ENCODE data around the gene CDC42EP1. TPM values are rescaled to one million over a fixed set of nuclear protein-coding genes. Genes with fewer than 3 reads are reported as not detected.

CDC42EP1 gene
- total and polyA plus RNA-seq, 4 donors, result 4.8 to 41.3 (median 31.4) TPM

GRCh38 chr22:37564111-37564711, 3.9 kb downstream of the CDC42EP1 start:
- no peaks in the 10 kb centered on the region for H3K9me3 ChIP-seq (ENCODE audit: control insufficient read depth, insufficient read depth, low read length)
- H3K27ac ChIP-seq (ENCODE audit: low read depth, low read length), result peak overlapping the region; percentile 86
- H3K4me1 ChIP-seq (ENCODE audit: control insufficient read depth, insufficient read depth, low read length), result peaks cover 93% of the 10 kb centered on the region
- peaks cover 17% of the 10 kb centered on the region for H3K27me3 ChIP-seq (ENCODE audit: control insufficient read depth, insufficient read depth, low read length)
- no peak for DNase-seq (ENCODE audit: low read depth in 4 of 6, low spot score in 6 of 6)
- H3K4me3 ChIP-seq (ENCODE audit: low read depth, low read length), result no peak overlapping the region
- 52% methylated on average over 5 of the region's 7 CpGs for WGBS (ENCODE audit: insufficient coverage)
- peaks cover 43% of the 10 kb centered on the region for H3K36me3 ChIP-seq (ENCODE audit: control insufficient read depth, insufficient read depth, low read length)

GRCh38 chr22:37565830-37566229, 5.5 kb downstream of the CDC42EP1 start:
- 79% methylated on average over 17 of the region's 17 CpGs for WGBS (ENCODE audit: insufficient coverage)
- peaks cover 43% of the 10 kb centered on the region for H3K36me3 ChIP-seq (ENCODE audit: control insufficient read depth, insufficient read depth, low read length)
- H3K27me3 ChIP-seq (ENCODE audit: control insufficient read depth, insufficient read depth, low read length), result peaks cover 13% of the 10 kb centered on the region
- H3K27ac ChIP-seq (ENCODE audit: low read depth, low read length), result no peak overlapping the region
- H3K4me3 ChIP-seq (ENCODE audit: low read depth, low read length), result no peak overlapping the region
- no peak for DNase-seq (ENCODE audit: low read depth in 4 of 6, low spot score in 6 of 6)
- H3K4me1 ChIP-seq (ENCODE audit: control insufficient read depth, insufficient read depth, low read length), result peaks cover 86% of the 10 kb centered on the region
- H3K9me3 ChIP-seq (ENCODE audit: control insufficient read depth, insufficient read depth, low read length), result no peaks in the 10 kb centered on the region

- Histone ChIP-seq H3K27ac (ENCODE audit: low read depth, low read length) (no peak overlapping the region), H3K4me3 (ENCODE audit: low read depth, low read length) (no peak overlapping the region), H3K9me3 (ENCODE audit: control insufficient read depth, insufficient read depth, low read length) (no peaks in the 10 kb centered on the region), H3K27me3 (ENCODE audit: control insufficient read depth, insufficient read depth, low read length) (peaks cover 8% of the 10 kb centered on the region), H3K36me3 (ENCODE audit: control insufficient read depth, insufficient read depth, low read length) (peaks cover 43% of the 10 kb centered on the region), H3K4me1 (ENCODE audit: control insufficient read depth, insufficient read depth, low read length) (peaks cover 80% of the 10 kb centered on the region)
- DNase-seq (ENCODE audit: low read depth in 4 of 6, low spot score in 6 of 6), result no peak
- 80% methylated on average over 28 of the region's 28 CpGs for WGBS (ENCODE audit: insufficient coverage)
Observed at GRCh38 chr22:37566329-37566837, 6.1 kb downstream of the CDC42EP1 start.

- peak in 2 of 6 donors; percentile 85 to 92 for DNase-seq (ENCODE audit: low read depth in 4 of 6, low spot score in 6 of 6)
- 44% methylated on average over 14 of the region's 16 CpGs for WGBS (ENCODE audit: insufficient coverage)
- Histone ChIP-seq H3K4me3 (ENCODE audit: low read depth, low read length) (no peak overlapping the region), H3K9me3 (ENCODE audit: control insufficient read depth, insufficient read depth, low read length) (no peaks in the 10 kb centered on the region), H3K27me3 (ENCODE audit: control insufficient read depth, insufficient read depth, low read length) (peaks cover 2% of the 10 kb centered on the region), H3K36me3 (ENCODE audit: control insufficient read depth, insufficient read depth, low read length) (peaks cover 37% of the 10 kb centered on the region), H3K27ac (ENCODE audit: low read depth, low read length) (no peak overlapping the region), H3K4me1 (ENCODE audit: control insufficient read depth, insufficient read depth, low read length) (peaks cover 73% of the 10 kb centered on the region)
Observed at GRCh38 chr22:37566903-37567798, 6.9 kb downstream of the CDC42EP1 start.

GRCh38 chr22:37568012-37568411, 7.7 kb downstream of the CDC42EP1 start:
- no peak for DNase-seq (ENCODE audit: low read depth in 4 of 6, low spot score in 6 of 6)
- 95% methylated on average over 12 of the region's 15 CpGs for WGBS (ENCODE audit: insufficient coverage)
- Histone ChIP-seq H3K27ac (ENCODE audit: low read depth, low read length) (no peak overlapping the region), H3K36me3 (ENCODE audit: control insufficient read depth, insufficient read depth, low read length) (peaks cover 35% of the 10 kb centered on the region), H3K4me1 (ENCODE audit: control insufficient read depth, insufficient read depth, low read length) (peaks cover 64% of the 10 kb centered on the region), H3K27me3 (ENCODE audit: control insufficient read depth, insufficient read depth, low read length) (no peaks in the 10 kb centered on the region), H3K9me3 (ENCODE audit: control insufficient read depth, insufficient read depth, low read length) (no peaks in the 10 kb centered on the region), H3K4me3 (ENCODE audit: low read depth, low read length) (no peak overlapping the region)

- peaks cover 35% of the 10 kb centered on the region for H3K36me3 ChIP-seq (ENCODE audit: control insufficient read depth, insufficient read depth, low read length)
- H3K4me1 ChIP-seq (ENCODE audit: control insufficient read depth, insufficient read depth, low read length), result peaks cover 59% of the 10 kb centered on the region
- WGBS (ENCODE audit: insufficient coverage), result 81% methylated on average over 10 of the region's 14 CpGs
- DNase-seq (ENCODE audit: low read depth in 4 of 6, low spot score in 6 of 6), result no peak
- no peak overlapping the region for H3K4me3 ChIP-seq (ENCODE audit: low read depth, low read length)
- H3K27me3 ChIP-seq (ENCODE audit: control insufficient read depth, insufficient read depth, low read length), result no peaks in the 10 kb centered on the region
- H3K27ac ChIP-seq (ENCODE audit: low read depth, low read length), result no peak overlapping the region
- no peaks in the 10 kb centered on the region for H3K9me3 ChIP-seq (ENCODE audit: control insufficient read depth, insufficient read depth, low read length)
Observed at GRCh38 chr22:37568448-37569008, 8.2 kb downstream of the CDC42EP1 start.

GRCh38 chr22:37569009-37569920, 9.0 kb downstream of the CDC42EP1 start:
- DNase-seq (ENCODE audit: low read depth in 4 of 6, low spot score in 6 of 6), result peak in 2 of 6 donors; percentile 39 to 58
- Histone ChIP-seq H3K4me3 (ENCODE audit: low read depth, low read length) (no peak overlapping the region), H3K9me3 (ENCODE audit: control insufficient read depth, insufficient read depth, low read length) (no peaks in the 10 kb centered on the region), H3K27ac (ENCODE audit: low read depth, low read length) (no peak overlapping the region), H3K27me3 (ENCODE audit: control insufficient read depth, insufficient read depth, low read length) (no peaks in the 10 kb centered on the region), H3K36me3 (ENCODE audit: control insufficient read depth, insufficient read depth, low read length) (peaks cover 35% of the 10 kb centered on the region), H3K4me1 (ENCODE audit: control insufficient read depth, insufficient read depth, low read length) (peaks cover 52% of the 10 kb centered on the region)
- 40% methylated on average over 15 of the region's 21 CpGs for WGBS (ENCODE audit: insufficient coverage)

- no peak overlapping the region for H3K27ac ChIP-seq (ENCODE audit: low read depth, low read length)
- WGBS (ENCODE audit: insufficient coverage), result 74% methylated on average over 9 of the region's 9 CpGs
- no peak for DNase-seq (ENCODE audit: low read depth in 4 of 6, low spot score in 6 of 6)
- H3K36me3 ChIP-seq (ENCODE audit: control insufficient read depth, insufficient read depth, low read length), result peaks cover 35% of the 10 kb centered on the region
- no peak overlapping the region for H3K4me3 ChIP-seq (ENCODE audit: low read depth, low read length)
- no peaks in the 10 kb centered on the region for H3K27me3 ChIP-seq (ENCODE audit: control insufficient read depth, insufficient read depth, low read length)
- peaks cover 44% of the 10 kb centered on the region for H3K4me1 ChIP-seq (ENCODE audit: control insufficient read depth, insufficient read depth, low read length)
- H3K9me3 ChIP-seq (ENCODE audit: control insufficient read depth, insufficient read depth, low read length), result no peaks in the 10 kb centered on the region
Observed at GRCh38 chr22:37569921-37570660, 9.8 kb downstream of the CDC42EP1 start.

All from spinal cord (tissue), 10 donors.